Omental fat pad (tissue), 4 donors: ENCODE measurements around the gene MZF1. TPM values are rescaled to one million over a fixed set of nuclear protein-coding genes. Genes with fewer than 3 reads are reported as not detected.
"Not testable (repeated sequence)": the region's sequence is repeated elsewhere in the genome, so short reads cannot be mapped to it uniquely, and the experiment has no call there.

Experiments used
- ATAC-seq: fragments of 150-250 bp; one replicate; pipeline ENCODE4 v1.9.1; 2016; ENCODE audit warnings: mild to moderate bottlenecking, moderate library complexity; ENCODE audit not compliant: low FRiP score
- DNase-seq: peaks from one replicate; pipeline ENCODE4 v3.0.0-alpha.2; 2019; ENCODE audit warnings: low spot score
- total RNA-seq, 4 donors: library from RNA; depleted of rRNA; stranded (reverse); fragments of >200 nt; gene quantifications; one replicate each; pipeline ENCODE4 v1.1.0, GENCODE V29; 2016
- TF ChIP-seq, protein P1 (sequence below), 3 donors: fragments of 450-650 bp; IDR thresholded peaks; one replicate each; pipeline ENCODE4 v1.5.1; 2016 to 2017; ENCODE audit warnings: antibody characterized with exemption in 3 of 3, mild to moderate bottlenecking in 3 of 3, moderate library complexity in 2 of 3

Gene MZF1
- total RNA-seq, 4 donors from 2014 or later = 15.8 to 32.5 (median 22.1) TPM

DNA sequence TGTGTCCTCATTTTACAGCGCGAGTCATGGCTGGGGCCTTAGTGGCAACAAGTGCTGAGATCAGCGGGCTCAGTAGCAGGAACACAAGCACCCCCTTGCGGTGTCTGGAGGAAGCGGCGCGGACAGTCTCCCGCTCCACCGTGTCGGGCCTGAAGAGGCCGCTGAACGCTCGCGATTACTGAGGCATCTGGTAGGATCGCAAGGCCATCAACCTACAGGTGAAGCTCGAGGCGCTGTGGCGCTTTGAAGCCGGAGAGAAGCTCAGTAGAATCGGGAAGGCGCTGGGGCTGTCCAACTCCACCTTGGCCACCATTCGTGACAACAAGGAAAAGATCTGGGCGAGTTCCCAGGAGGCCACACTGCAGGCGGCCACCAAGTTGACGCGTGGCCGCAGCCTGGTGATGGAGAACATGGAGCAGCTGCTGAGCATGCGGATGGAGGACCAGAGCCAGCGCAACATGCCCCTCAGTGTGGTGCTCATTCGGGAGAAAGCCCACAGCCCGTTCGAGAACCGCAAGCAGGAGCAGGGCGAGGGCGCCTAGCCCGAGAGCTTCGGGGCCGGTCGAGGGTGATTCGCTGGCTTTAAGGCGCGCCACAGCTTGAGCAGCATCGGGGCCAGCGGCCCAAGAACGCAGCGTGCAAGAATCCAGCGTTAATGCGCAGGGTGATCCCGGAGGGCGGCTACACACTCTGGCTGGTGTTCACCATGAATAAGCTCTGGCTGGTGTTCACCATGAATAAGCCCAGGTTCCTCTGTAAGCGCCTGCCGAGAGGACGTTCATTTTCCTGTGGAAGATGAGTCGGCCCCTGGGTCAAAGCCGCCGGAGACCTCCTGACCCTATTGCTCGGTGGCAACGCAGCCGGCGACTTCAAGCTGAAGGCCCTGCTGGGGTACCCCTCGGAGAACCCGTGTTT lies 8.3 kb upstream of the MZF1 start:
- ATAC-seq = peak; percentile 80
- peak; percentile 73 for DNase-seq
- TF ChIP-seq, protein P1, sequence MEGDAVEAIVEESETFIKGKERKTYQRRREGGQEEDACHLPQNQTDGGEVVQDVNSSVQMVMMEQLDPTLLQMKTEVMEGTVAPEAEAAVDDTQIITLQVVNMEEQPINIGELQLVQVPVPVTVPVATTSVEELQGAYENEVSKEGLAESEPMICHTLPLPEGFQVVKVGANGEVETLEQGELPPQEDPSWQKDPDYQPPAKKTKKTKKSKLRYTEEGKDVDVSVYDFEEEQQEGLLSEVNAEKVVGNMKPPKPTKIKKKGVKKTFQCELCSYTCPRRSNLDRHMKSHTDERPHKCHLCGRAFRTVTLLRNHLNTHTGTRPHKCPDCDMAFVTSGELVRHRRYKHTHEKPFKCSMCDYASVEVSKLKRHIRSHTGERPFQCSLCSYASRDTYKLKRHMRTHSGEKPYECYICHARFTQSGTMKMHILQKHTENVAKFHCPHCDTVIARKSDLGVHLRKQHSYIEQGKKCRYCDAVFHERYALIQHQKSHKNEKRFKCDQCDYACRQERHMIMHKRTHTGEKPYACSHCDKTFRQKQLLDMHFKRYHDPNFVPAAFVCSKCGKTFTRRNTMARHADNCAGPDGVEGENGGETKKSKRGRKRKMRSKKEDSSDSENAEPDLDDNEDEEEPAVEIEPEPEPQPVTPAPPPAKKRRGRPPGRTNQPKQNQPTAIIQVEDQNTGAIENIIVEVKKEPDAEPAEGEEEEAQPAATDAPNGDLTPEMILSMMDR (IDR thresholded peaks at IDR 0.05) = peak in 1 of 3 donors; percentile 83

DNA sequence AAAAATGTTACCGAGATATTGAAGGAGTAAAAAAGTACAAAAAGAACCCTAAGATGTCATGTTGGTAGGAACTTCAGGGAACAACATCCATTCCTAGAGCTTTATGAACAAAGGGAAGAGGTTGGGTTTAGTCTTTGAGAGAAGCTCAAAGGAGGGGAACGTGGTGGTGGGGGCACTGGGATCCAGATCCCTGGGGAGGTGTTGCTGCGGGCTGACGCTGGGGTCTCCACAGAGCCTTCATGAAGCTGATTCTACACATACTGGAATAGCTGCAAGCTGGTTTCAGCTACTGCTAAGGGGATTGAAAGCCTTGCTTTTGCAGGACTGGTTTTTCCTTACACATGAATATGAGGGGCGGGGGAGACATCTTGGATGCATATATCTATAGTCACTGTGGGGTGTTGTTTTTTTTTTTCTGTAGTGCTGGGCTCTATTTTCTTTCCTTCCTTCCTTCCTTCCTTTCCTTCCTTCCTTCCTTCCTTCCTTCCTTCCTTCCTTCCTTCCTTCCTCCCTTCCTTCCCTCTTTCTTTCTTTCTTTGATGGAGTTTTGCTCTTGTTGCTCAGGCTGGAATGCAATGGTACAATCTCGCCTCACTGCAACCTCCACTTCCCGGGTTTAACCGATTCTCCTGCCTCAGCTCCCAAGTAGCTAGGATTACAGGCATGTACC lies 6.5 kb upstream of the MZF1 start:
- TF ChIP-seq, protein P1 (IDR thresholded peaks at IDR 0.05) = no peak
- DNase-seq (no peak), ATAC-seq (no peak)

DNA sequence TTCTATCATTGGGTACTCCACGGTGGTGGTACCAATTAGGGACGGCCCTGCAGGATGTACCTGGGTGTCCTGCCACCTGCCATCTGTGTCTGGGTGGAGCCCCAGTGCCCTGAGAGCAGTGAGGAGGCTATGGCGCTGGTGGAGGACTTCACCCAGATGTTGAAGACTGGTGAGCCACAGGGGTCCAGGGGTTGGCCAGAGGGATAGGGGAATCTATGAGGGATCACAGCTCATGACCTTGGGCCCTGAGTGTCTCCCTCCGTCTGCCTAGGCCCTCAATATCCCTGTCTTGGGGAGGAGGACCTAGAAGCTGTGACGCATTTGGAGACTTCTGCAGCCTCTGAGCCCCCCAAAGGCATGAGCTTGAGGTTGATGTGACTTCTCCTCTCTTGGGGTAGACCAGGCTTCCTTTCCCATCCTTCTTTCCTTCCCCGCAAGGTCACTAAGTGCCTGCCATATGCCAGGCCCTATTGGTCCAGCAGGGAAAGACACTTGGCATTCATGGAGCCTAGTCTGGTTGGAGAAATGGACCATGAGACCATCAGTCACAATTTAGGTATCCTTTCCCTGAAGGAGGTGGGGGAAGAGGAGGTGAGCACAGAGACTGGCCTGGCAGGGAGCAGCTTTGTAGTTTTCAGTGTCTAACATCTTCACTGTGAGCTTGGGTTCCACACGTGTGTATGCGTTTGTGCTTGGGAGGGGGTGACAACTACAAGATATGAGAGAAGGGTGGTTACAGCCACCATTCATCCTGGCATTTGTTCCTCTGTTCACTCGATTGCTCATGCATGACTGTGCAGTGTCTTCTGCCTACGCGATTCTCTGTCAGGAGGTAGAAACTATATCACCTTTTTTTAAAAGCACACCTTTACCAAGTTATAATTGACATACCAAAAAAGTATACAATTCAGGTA lies 5.1 kb upstream of the MZF1 start:
- TF ChIP-seq, protein P1 (IDR thresholded peaks at IDR 0.05) = no peak
- no peak for ATAC-seq
- no peak for DNase-seq

DNA sequence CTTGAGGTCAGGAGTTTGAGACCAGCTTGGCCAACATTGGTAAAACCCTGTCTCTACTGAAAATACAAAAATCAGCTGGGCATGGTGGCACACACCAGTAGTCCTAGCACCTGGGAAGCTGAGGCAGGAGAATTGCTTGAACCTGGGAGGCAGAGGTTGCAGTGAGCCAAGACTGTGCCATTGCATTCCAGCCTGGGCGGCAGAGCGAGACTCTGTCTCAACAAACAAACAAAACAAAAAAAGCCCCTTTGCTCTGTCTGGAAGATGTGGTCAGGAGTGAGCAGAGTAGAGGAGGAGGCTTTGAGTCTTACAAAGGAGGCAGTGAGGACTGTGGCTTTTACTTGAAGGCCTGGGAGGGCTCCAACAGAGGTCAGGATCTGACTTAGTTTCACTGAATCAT lies 4.4 kb upstream of the MZF1 start:
- not testable (repeated sequence) for ATAC-seq, DNase-seq

DNA sequence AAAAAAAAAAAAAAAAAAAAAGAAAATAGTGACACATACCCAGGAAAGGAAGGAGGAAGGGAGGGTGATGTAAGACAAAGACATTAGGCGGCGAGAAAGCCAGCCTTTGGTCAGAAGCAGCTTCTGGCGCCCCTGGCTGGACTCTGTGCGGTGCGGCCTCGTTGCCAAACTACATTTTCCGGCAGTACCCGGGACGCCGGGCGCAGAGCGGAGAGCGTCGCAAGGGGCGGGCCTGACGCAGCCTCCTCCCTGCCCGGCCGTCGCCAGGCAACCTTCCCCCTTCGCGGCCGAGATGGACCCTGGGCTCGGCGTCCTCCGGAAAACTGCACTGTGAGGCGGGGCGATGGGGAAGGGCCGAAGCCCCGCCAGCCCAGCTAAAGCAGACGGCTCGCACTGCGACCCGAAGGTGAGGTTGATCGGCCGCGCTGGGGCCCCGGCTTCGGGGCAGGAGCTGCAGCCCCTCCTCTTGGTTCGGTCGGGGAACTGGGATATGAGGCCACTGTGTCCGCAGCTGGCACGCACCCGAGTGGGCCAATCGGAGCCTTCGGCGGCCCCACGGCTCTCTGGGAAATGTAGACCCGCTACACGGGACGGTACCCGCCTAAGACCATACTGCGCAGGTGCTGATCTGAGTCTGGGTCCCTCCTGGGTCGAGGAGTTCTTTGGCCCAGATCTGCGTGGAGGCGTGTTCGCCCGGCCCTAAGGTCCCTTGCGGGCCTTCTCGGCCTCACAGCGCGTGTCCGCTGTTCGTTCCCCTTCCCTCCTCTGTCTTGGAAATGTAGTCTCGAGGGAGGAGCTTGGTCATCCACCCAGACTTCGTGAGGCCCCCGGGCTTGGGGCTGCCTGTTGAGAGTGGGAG lies 2.3 kb upstream of the MZF1 start:
- TF ChIP-seq, protein P1 (IDR thresholded peaks at IDR 0.05) = no peak
- ATAC-seq = peak; percentile 74
- DNase-seq = peak; percentile 59

DNA sequence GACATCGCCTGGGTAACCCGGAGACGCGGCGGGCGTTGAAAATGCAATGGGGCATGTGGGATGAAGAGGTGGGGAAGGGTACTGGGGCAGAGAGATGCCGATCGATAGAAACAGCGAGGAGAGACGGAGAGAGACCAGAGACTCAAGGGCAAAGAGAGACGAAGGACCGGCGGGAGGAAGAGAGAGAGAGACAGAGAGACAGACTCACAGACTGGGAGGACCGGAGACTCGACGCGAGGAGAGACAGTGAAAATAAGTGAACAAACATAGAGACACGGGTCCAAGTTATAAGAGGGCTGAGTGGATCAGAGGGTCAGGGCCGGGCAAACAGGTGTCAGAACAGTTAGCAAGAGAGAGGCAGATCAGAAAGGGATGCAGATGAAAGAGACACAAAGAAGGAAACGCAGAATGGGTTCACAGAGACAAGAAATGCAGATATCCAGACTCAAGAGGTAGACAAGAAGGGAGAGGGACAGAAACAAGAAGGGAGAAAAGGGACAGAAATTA lies 576 bp upstream of the MZF1 start:
- ATAC-seq = no peak
- DNase-seq = no peak
- TF ChIP-seq, protein P1 (IDR thresholded peaks at IDR 0.05) = no peak
